Measurements from ENCODE around the gene AZU1.

The AZU1 gene

GRCh38 chr19:796692-797527 is 30.7 kb upstream of the AZU1 start, which contains the start of gene PTBP1:
TSS of gene PTBP1 (plus strand) at chr19:797452. CDS start at chr19:797498, 46 bp downstream.
- H3K27me3 ChIP-seq (ENCODE audit: insufficient read depth, poor library complexity, severe bottlenecking) = no peaks in the 10 kb centered on the region
- DNase-seq (ENCODE audit: low spot score) (peak; percentile 99), ATAC-seq (ENCODE audit: low read depth) (peak; percentile 78)
- peak within 1 kb of the TSS; percentile 89 for H3K27ac ChIP-seq (ENCODE audit: poor library complexity, severe bottlenecking)
- H3K36me3 ChIP-seq (ENCODE audit: low read depth) = peaks cover 40% of the 10 kb centered on the region
- H3K4me3 ChIP-seq (ENCODE audit: severe bottlenecking) = peak within 1 kb of the TSS; percentile 73
- peaks cover 9% of the 10 kb centered on the region for H3K4me1 ChIP-seq (ENCODE audit: insufficient read depth, poor library complexity, severe bottlenecking)
- TF ChIP-seq CTCF (IDR thresholded peaks at IDR 0.05; ENCODE audit: poor library complexity, severe bottlenecking) = no peak
- H3K9me3 ChIP-seq (ENCODE audit: severe bottlenecking) = no peaks in the 10 kb centered on the region

GRCh38 chr19:797528-798414 is 29.9 kb upstream of the AZU1 start:
- Histone ChIP-seq H3K4me3 (ENCODE audit: severe bottlenecking) (peak overlapping the region; percentile 73), H3K4me1 (ENCODE audit: insufficient read depth, poor library complexity, severe bottlenecking) (peaks cover 9% of the 10 kb centered on the region), H3K36me3 (ENCODE audit: low read depth) (peaks cover 49% of the 10 kb centered on the region), H3K27ac (ENCODE audit: poor library complexity, severe bottlenecking) (peak overlapping the region; percentile 89), H3K27me3 (ENCODE audit: insufficient read depth, poor library complexity, severe bottlenecking) (no peaks in the 10 kb centered on the region), H3K9me3 (ENCODE audit: severe bottlenecking) (no peaks in the 10 kb centered on the region)
- TF ChIP-seq CTCF (IDR thresholded peaks at IDR 0.05; ENCODE audit: poor library complexity, severe bottlenecking) = no peak
- ATAC-seq (ENCODE audit: low read depth) (no peak), DNase-seq (ENCODE audit: low spot score) (no peak)

- TF ChIP-seq CTCF (IDR thresholded peaks at IDR 0.05; ENCODE audit: poor library complexity, severe bottlenecking) = no peak
- H3K27me3 ChIP-seq (ENCODE audit: insufficient read depth, poor library complexity, severe bottlenecking) = no peaks in the 10 kb centered on the region
- H3K4me1 ChIP-seq (ENCODE audit: insufficient read depth, poor library complexity, severe bottlenecking) = peaks cover 9% of the 10 kb centered on the region
- peaks cover 56% of the 10 kb centered on the region for H3K36me3 ChIP-seq (ENCODE audit: low read depth)
- ATAC-seq (ENCODE audit: low read depth) = no peak
- DNase-seq (ENCODE audit: low spot score) = no peak
- H3K4me3 ChIP-seq (ENCODE audit: severe bottlenecking) = peak overlapping the region; percentile 73
- H3K27ac ChIP-seq (ENCODE audit: poor library complexity, severe bottlenecking) = peak overlapping the region; percentile 89
- no peaks in the 10 kb centered on the region for H3K9me3 ChIP-seq (ENCODE audit: severe bottlenecking)
These were observed 29.1 kb upstream of the AZU1 start for GRCh38 chr19:798415-799075.

DNA sequence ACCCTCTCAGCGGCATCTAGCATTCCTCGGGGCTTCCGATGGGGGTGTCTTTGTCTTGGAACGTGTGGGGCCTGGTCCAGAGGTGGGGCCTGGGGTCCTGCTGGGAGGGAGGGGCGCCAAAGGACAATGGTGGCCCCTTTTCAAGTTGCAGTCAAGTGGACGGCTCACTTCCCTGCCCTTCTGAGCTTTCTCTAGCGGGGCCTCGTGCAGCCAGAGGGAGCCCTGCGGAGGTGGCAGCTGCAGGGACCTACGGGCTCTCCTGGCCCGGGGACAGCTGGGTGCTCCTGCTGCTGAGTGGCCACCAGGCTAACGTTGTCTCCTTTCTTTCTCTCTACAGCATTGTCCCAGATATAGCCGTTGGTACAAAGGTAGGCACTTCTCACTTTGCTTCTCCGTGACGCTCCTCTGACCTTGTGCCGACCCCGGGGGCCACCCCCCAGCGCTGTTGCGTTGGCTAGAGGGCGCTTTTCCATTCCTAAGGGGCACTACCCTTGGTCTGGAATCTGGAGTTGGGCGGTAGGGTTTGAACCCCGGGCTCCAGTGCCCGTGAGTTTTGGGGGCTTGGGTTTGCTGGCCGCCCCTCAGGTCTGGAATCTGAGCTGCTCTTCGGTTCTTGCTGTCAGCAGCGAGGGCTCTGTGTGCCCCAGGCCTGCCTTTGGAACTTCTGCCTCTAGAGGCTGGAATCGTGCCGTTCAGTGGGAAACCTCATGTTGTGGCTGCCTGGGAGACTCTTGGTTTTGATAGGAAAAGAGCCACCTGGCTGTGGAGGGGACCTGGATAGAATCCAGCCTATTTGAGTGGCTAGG is 28.4 kb upstream of the AZU1 start:
- no peak for ATAC-seq (ENCODE audit: low read depth)
- TF ChIP-seq CTCF (IDR thresholded peaks at IDR 0.05; ENCODE audit: poor library complexity, severe bottlenecking) = peak; percentile 39
- peak overlapping the region; percentile 73 for H3K4me3 ChIP-seq (ENCODE audit: severe bottlenecking)
- H3K36me3 ChIP-seq (ENCODE audit: low read depth) = peaks cover 64% of the 10 kb centered on the region
- no peak for DNase-seq (ENCODE audit: low spot score)
- H3K4me1 ChIP-seq (ENCODE audit: insufficient read depth, poor library complexity, severe bottlenecking) = peaks cover 9% of the 10 kb centered on the region
- H3K9me3 ChIP-seq (ENCODE audit: severe bottlenecking) = no peaks in the 10 kb centered on the region
- no peaks in the 10 kb centered on the region for H3K27me3 ChIP-seq (ENCODE audit: insufficient read depth, poor library complexity, severe bottlenecking)
- peak overlapping the region; percentile 89 for H3K27ac ChIP-seq (ENCODE audit: poor library complexity, severe bottlenecking)

Data from RWPE2 (cell line).